ENCODE measurements around the gene EN1. TPM values are rescaled to one million over a fixed set of nuclear protein-coding genes. Genes with fewer than 3 reads are reported as not detected.

The EN1 gene
- not detected for total RNA-seq
- polyA plus RNA-seq (ENCODE audit: insufficient read length in 6 of 6) = not detected
- long read RNA-seq, donor 1 = 0 reads
- long read RNA-seq, donor 2 = 0 reads
- long read RNA-seq, donor 3 = 0 reads
- long read RNA-seq, donor 4 = 0 reads
- long read RNA-seq, donor 5 = 0 reads
- long read RNA-seq, donor 6 = 0 reads
- long read RNA-seq, donor 7 = 0 reads
- long read RNA-seq, donor 8 = 0 reads
- long read RNA-seq, donor 9 = 0 reads
- long read RNA-seq, donor 10 = 0 reads
- long read RNA-seq, donor 11 = 0 reads
- long read RNA-seq, donor 12 = 0 reads

GRCh38 chr2:118846953-118847761 lies at the start of gene EN1:
Gene EN1, minus strand, starts transcription at chr2:118847648. Its CDS starts 481 bp downstream, at chr2:118847167.
- intact Hi-C loops (cut with DNase I) = no loop called here
- DNase-seq (no peak), ATAC-seq (no peak)
- Histone ChIP-seq H3K9me3 (no peaks in the 10 kb centered on the region), H3K4me3 (no peak within 1 kb of the TSS), H3K4me1 (peaks cover 0 to 37% of the 10 kb centered on the region in 2 donors), H3K36me3 (no peaks in the 10 kb centered on the region), H3K27ac (no peak within 1 kb of the TSS), H3K27me3 (peaks cover 97 to 100% of the 10 kb centered on the region in 2 donors)
- no peak for TF ChIP-seq CTCF (IDR thresholded peaks at IDR 0.05)

- DNase-seq (no peak), ATAC-seq (no peak)
- intact Hi-C loops (cut with DNase I) = no loop called here
- no peaks in the 10 kb centered on the region for H3K27me3 ChIP-seq
- H3K4me3 ChIP-seq = no peak overlapping the region
- TF ChIP-seq CTCF (IDR thresholded peaks at IDR 0.05) = no peak
- H3K27ac ChIP-seq = no peak overlapping the region
- no peaks in the 10 kb centered on the region for H3K36me3 ChIP-seq
- H3K9me3 ChIP-seq = peaks cover 0 to 20% of the 10 kb centered on the region in 2 donors
- no peaks in the 10 kb centered on the region for H3K4me1 ChIP-seq
Observed at GRCh38 chr2:118893100-118893499, 45.7 kb upstream of the EN1 start.

- TF ChIP-seq CTCF (IDR thresholded peaks at IDR 0.05) = no peak
- no peak for DNase-seq
- H3K27me3 ChIP-seq = no peaks in the 10 kb centered on the region
- H3K4me3 ChIP-seq = no peak overlapping the region
- no peak for ATAC-seq
- no peaks in the 10 kb centered on the region for H3K4me1 ChIP-seq
- intact Hi-C loops (cut with DNase I) = no loop called here
- H3K27ac ChIP-seq = no peak overlapping the region
- peaks cover 0 to 20% of the 10 kb centered on the region in 2 donors for H3K9me3 ChIP-seq
- no peaks in the 10 kb centered on the region for H3K36me3 ChIP-seq
Observed at GRCh38 chr2:118889995-118890394, 42.5 kb upstream of the EN1 start.

- H3K4me3 ChIP-seq = no peak overlapping the region
- H3K27me3 ChIP-seq = peaks cover 0 to 26% of the 10 kb centered on the region in 2 donors
- no peak for DNase-seq
- H3K4me1 ChIP-seq = peaks cover 0 to 14% of the 10 kb centered on the region in 2 donors
- no peak for TF ChIP-seq CTCF (IDR thresholded peaks at IDR 0.05)
- ATAC-seq = no peak
- no peak overlapping the region for H3K27ac ChIP-seq
- no peaks in the 10 kb centered on the region for H3K36me3 ChIP-seq
- intact Hi-C loops (cut with DNase I) = no loop called here
- H3K9me3 ChIP-seq = no peaks in the 10 kb centered on the region
Observed at GRCh38 chr2:118883792-118884191, 36.3 kb upstream of the EN1 start.

DNA sequence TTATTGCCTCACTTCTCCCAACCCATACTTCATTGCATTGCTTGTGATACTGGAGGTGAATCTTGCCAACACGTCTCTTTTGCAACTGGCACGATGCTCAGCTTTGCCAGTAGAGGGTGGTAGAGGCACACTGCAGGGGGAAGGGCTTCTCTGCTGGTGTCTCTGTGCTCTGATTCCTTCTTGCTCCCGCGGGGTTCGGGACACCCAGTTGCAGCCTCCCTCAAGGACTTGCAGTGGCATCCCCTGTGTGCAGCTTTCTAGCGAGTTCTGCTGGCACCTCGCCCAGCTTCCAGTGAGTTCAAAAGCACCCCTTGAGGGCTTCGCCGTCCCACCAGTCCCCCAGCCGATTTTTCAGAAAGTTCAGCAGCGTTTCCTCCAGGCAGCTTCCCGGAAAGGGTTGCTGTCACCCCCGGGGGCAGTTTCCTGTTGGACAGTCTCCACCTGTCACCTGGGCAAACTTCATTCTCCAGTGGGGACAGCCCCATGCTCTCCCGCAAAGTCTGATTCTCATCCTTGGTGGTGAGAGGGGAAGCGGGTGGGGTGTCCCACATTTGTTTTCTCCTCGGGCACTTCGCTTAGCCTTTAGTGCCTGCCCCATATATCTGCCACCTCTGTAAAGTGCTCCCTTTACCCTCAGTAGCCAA lies 35.4 kb upstream of the EN1 start:
- no peak overlapping the region for H3K27ac ChIP-seq
- H3K4me3 ChIP-seq = peak overlapping the region; percentile 10 to 19
- TF ChIP-seq CTCF (IDR thresholded peaks at IDR 0.05) = peak; percentile 85 to 86
- intact Hi-C loops (cut with DNase I) = no loop called here
- H3K36me3 ChIP-seq = no peaks in the 10 kb centered on the region
- H3K4me1 ChIP-seq = peaks cover 0 to 14% of the 10 kb centered on the region in 2 donors
- no peaks in the 10 kb centered on the region for H3K9me3 ChIP-seq
- ATAC-seq = peak; percentile 98
- peak in 3 of 4 donors; percentile 32 to 82 (median 73) for DNase-seq
- peaks cover 0 to 31% of the 10 kb centered on the region in 2 donors for H3K27me3 ChIP-seq

Measured in left lung (tissue), 14 donors.